Tibial artery (tissue), 4 donors: ENCODE measurements around the gene STYK1.

Experiments
- DNase-seq, 2 donors: peaks; one replicate each; pipeline ENCODE4 v3.0.0-alpha.2; 2019
- H3K27ac ChIP-seq, 2 donors: fragments of 200-600 bp; sonication (generic) in 1 of 2; 1 replicate in 1 of 2; 2 replicates in 1 of 2; pipeline ENCODE4 v1.5.1; 2018 to 2019; ENCODE audit warnings: mild to moderate bottlenecking in 1 of 2
- H3K27me3 ChIP-seq, 2 donors: fragments of 200-600 bp; sonication (generic) in 1 of 2; one replicate each; pipeline versions ENCODE4 v1.5.1 to v1.6.0; 2016 to 2019
- H3K36me3 ChIP-seq, 3 donors: fragments of 200-600 bp; sonication (generic) in 2 of 3; one replicate each; pipeline ENCODE4 v1.5.1; 2016 to 2019; ENCODE audit warnings: mild to moderate bottlenecking in 2 of 3
- H3K4me1 ChIP-seq, 4 donors: fragments of 200-600 bp; sonication (generic) in 2 of 4; 1 replicate in 3 of 4; 2 replicates in 1 of 4; pipeline ENCODE4 v1.5.1; 2016 to 2019
- H3K4me3 ChIP-seq, 2 donors: fragments of 200-600 bp; sonication (generic) in 1 of 2; 1 replicate in 1 of 2; 2 replicates in 1 of 2; pipeline ENCODE4 v1.5.1; 2018 to 2019; ENCODE audit warnings: mild to moderate bottlenecking in 2 of 2
- H3K9me3 ChIP-seq, 3 donors: fragments of 200-600 bp; sonication (generic) in 1 of 3; one replicate each; pipeline ENCODE4 v1.5.1; 2016 to 2019
- CTCF ChIP-seq, 2 experiments: fragments of 200-600 bp in 1 of 2; fragments of 450-650 bp in 1 of 2; IDR thresholded peaks; one replicate each; pipeline ENCODE4 v1.5.1; 2017 to 2019; ENCODE audit warnings: antibody characterized with exemption in 2 of 2, mild to moderate bottlenecking in 1 of 2, moderate library complexity in 1 of 2
- intact Hi-C: fragments of 100-400 bp; cut with DNase I; formaldehyde crosslinking; loops from one replicate; pipeline ENCODE4 v1.15.0; 2023; ENCODE audit warnings: low total_unique reads

The STYK1 gene

GRCh38 chr12:10720974-10721650 is 47.3 kb upstream of the STYK1 start:
- intact Hi-C loops: loop anchor here (5.0 to 10.0 kb wide), 2 partner anchors 106 to 509 kb away; partner anchors contain the start of genes GABARAPL1 and MAGOHB
- H3K27me3 ChIP-seq: no peaks in the 10 kb centered on the region
- no peak for TF ChIP-seq CTCF (IDR thresholded peaks at IDR 0.05)
- H3K4me3 ChIP-seq: peak overlapping the region; percentile 71 to 98
- peaks cover 0 to 60% (median 36%) of the 10 kb centered on the region in 4 donors for H3K4me1 ChIP-seq
- peak overlapping the region; percentile 95 to 97 for H3K27ac ChIP-seq
- no peak for DNase-seq
- H3K36me3 ChIP-seq: peaks cover 0 to 6% (median 0%) of the 10 kb centered on the region in 3 donors
- no peaks in the 10 kb centered on the region for H3K9me3 ChIP-seq

- DNase-seq: no peak
- no peak for TF ChIP-seq CTCF (IDR thresholded peaks at IDR 0.05)
- intact Hi-C loops: no loop called here
- H3K9me3 ChIP-seq: no peaks in the 10 kb centered on the region
- no peaks in the 10 kb centered on the region for H3K27me3 ChIP-seq
- H3K36me3 ChIP-seq: peaks cover 13 to 19% (median 15%) of the 10 kb centered on the region in 3 donors
- peak overlapping the region; percentile 60 to 97 for H3K27ac ChIP-seq
- H3K4me1 ChIP-seq: peaks cover 0 to 64% (median 41%) of the 10 kb centered on the region in 4 donors
- no peak overlapping the region for H3K4me3 ChIP-seq
Observed at GRCh38 chr12:10719482-10719881, 45.6 kb upstream of the STYK1 start.

GRCh38 chr12:10718279-10718821 is 44.5 kb upstream of the STYK1 start:
- Histone ChIP-seq H3K27ac (peak overlapping the region; percentile 60 to 97), H3K27me3 (no peaks in the 10 kb centered on the region), H3K36me3 (peaks cover 24 to 30% (median 27%) of the 10 kb centered on the region in 3 donors), H3K4me3 (no peak overlapping the region), H3K4me1 (peaks cover 0 to 58% (median 39%) of the 10 kb centered on the region in 4 donors), H3K9me3 (no peaks in the 10 kb centered on the region)
- no peak for TF ChIP-seq CTCF (IDR thresholded peaks at IDR 0.05)
- intact Hi-C loops: no loop called here
- DNase-seq: no peak

GRCh38 chr12:10717410-10717809 is 43.6 kb upstream of the STYK1 start:
- H3K36me3 ChIP-seq: peaks cover 34 to 36% (median 34%) of the 10 kb centered on the region in 3 donors
- TF ChIP-seq CTCF (IDR thresholded peaks at IDR 0.05): no peak
- H3K4me1 ChIP-seq: peaks cover 0 to 58% (median 39%) of the 10 kb centered on the region in 4 donors
- H3K9me3 ChIP-seq: no peaks in the 10 kb centered on the region
- no peak for DNase-seq
- intact Hi-C loops: no loop called here
- H3K27ac ChIP-seq: peak overlapping the region; percentile 60 to 97
- H3K27me3 ChIP-seq: no peaks in the 10 kb centered on the region
- H3K4me3 ChIP-seq: no peak overlapping the region

GRCh38 chr12:10716704-10717315 is 43.0 kb upstream of the STYK1 start:
- no peaks in the 10 kb centered on the region for H3K9me3 ChIP-seq
- intact Hi-C loops: no loop called here
- peaks cover 0 to 58% (median 39%) of the 10 kb centered on the region in 4 donors for H3K4me1 ChIP-seq
- DNase-seq: peak; percentile 92 to 93
- H3K36me3 ChIP-seq: peaks cover 40 to 42% (median 40%) of the 10 kb centered on the region in 3 donors
- H3K4me3 ChIP-seq: no peak overlapping the region
- H3K27me3 ChIP-seq: no peaks in the 10 kb centered on the region
- TF ChIP-seq CTCF (IDR thresholded peaks at IDR 0.05): no peak
- H3K27ac ChIP-seq: peak overlapping the region; percentile 60 to 97
